ELR (cell line): Measurements from ENCODE around the gene MMP15.

ENCODE experiments used
- DNase-seq: peaks from one replicate; pipeline ENCODE4 v3.0.0-alpha.2; 2015; ENCODE audit warnings: low read depth

The MMP15 gene

GRCh38 chr16:57996406-57997175 lies 29.0 kb upstream of the MMP15 start:
- DNase-seq = no peak

- DNase-seq = no peak
Measured at GRCh38 chr16:57997176-57997527, 28.4 kb upstream of the MMP15 start.

GRCh38 chr16:57997528-57998265 lies 27.9 kb upstream of the MMP15 start:
- DNase-seq = no peak

- DNase-seq = peak; percentile 65
Measured at GRCh38 chr16:57998486-57998885, 27.1 kb upstream of the MMP15 start.

DNA sequence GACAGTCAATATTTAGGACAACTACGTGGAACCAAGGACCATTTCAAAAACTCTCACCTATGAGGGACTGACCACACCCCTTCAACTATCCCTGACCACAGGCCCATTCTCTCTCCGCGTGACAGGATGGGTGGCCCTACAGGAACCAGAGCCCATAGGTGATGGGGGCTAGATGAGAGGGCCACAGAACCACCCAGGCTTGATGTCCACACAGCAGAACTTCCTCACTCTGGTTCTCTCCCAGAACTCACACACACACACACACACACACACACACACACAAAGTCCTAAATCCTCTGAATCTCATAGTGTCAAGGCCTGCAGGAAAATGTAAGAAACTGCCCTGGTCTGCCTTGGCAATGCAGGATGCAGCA lies 26.6 kb upstream of the MMP15 start:
- DNase-seq = no peak

- DNase-seq = peak; percentile 63
Measured at GRCh38 chr16:57999366-57999970, 26.1 kb upstream of the MMP15 start.

DNA sequence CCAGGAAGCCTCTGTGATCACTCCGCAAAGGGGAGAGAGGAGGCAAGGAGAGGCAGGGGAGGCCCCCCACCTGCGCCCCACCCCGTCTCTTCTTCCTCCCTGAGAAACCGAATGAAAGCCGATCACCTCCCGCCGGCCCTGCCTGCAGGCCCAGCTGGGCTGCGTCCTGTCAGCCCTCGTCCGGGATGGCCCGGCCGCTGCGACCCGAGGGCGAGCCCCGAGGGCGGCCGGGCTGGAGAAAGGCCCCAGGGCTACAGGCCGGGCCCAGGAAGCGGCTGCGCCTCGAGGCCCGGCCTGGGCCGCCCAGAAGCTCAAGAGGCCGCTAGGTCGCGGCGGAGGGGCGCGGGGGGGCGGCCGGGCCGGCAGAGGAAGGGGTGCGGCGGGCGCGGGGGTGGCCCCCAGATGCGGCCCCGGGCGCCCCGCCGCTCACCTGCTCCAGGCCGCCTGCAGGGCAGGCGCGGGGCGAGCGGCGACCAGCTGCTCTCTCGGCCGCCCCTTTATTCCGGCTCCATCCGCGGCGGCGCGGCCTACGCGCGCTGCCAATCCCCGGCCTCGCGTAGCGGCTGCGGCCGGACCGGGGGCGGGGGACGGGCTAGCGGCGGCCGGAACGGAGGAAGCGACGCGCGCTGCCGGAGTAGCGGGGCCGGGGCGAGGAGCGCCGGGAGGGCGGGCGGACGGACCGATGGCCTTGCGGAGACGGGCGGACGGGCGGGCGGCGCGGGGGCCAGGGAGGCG lies 25.4 kb upstream of the MMP15 start, which contains the start of gene ZNF319:
TSS of gene ZNF319 (minus strand) at position 702 of the 735 bp plus-strand sequence. CDS start 2,407 bp downstream, outside the sequence.
- DNase-seq = peak; percentile 45

DNA sequence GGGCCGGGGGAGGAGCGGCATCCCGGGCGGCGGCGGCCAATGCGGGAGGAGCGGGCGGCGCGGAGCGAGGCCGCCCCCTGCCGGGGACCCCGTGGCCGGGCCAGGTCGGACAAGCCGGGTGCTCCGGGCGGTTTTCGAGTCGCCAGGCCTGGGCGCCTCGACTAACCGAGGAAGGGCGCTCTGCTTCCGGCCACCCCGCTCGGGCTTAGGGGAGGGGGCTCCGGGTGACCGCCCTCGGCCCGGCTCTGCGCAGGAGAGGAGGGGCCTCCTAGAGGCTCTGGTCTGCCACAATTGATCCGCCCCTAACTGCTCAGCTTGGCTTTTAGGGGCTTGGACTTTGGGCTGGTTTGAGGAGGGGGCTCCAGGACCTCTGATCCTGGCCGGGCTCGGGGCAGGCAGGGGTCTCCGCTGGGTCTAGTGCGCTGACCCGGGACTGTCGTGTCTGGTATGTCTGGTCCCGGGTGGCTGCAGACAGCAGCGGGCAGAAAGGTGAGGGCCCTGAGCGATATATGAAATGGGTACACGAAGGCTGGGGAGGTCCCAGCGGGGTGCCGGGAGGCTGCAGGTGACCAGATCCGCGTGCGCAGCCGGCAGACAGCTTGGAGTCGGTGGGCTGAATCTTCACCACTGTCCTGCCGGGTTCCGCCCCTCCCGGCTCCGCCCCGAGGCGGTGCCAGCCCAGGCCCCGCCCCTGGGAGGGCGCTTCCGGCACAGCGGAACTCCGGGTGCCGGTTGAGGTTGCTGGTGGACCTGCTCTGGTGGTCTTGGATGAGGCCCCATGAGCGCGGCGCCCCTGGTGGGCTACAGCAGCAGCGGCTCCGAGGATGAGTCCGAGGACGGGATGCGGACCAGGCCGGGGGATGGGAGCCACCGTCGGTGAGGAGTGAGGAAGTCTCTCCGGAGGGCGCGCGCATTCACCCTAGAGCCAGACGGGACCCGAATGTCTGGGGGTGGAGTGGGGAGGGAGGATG lies 24.6 kb upstream of the MMP15 start, which contains the start of gene USB1:
TSS of gene USB1 (plus strand) at position 702 of the 971 bp plus-strand sequence. CDS start at position 779, 77 bp downstream.
- DNase-seq = peak; percentile 91

DNA sequence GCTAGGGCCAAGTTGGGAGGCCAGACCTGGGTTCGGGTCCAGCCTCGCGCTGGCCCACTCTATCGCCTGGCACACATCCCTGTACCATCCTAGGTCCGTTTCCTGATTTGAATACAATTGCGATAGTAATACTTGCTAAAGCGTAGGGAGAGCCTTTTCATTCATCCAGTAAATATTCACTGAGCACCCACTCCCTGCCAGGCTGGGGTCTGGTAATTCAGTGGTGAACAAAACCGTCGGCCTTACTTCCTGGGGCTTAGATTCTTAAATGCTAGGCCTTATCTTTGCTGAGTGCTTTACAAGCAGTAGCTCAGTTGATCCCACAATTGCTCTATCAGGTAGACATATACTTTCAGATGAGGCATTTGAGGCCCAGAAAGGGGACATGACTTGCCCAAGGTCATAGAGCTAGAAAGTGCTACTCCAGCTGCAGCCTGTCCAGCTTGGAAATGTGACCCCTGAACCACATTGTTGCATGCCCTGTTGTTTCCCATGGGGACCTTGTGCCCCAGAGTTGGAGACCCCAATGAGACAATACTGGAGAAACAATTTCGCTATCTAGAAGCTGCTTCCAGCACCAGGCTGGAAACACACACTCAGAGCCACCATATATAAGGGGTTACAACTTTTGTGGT lies 23.7 kb upstream of the MMP15 start:
- DNase-seq = no peak

- no peak for DNase-seq
Measured at GRCh38 chr16:58002416-58002800, 23.1 kb upstream of the MMP15 start.

DNA sequence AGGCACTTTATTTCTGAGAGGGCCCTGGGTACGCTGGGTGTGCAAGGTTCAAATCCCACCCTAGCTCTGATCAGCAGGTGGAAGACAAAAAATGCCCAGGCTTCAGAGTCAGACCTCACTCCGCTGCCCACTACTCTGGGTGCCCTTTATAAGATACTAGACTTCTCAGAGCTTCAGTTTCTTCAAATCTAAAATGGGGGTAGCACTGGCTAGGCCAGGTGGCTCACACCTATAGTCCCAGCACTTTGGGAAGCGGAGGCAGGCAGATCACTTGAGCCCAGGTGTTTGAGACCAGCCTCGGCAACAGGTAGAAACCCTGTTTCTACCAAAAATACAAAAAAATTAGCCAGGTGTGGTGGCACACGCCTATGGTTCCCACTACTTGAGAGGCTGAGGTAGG lies 22.6 kb upstream of the MMP15 start:
- DNase-seq = no peak

- DNase-seq = peak; percentile 51
Measured at GRCh38 chr16:58004736-58005135, 20.8 kb upstream of the MMP15 start.

GRCh38 chr16:58009856-58010416 lies 15.6 kb upstream of the MMP15 start:
- no peak for DNase-seq

DNA sequence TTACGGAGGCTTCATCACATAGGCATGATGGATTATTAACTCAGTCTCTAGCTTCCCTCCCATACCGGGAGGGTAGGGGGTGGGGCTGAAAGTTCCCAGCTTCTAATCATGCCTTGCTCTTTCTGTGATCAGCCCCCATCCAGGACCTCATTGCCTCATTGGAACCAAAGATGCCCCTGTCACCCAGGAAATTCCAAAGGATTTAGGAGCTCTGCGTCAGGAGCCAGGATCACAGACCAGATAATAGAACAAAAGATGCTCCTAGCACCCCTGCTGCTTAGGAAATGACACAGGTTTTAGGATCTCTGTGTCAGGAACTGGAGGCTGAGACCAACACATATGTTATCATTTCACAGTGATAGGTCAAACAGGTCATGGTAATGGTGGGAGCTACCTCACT lies 14.7 kb upstream of the MMP15 start:
- peak; percentile 54 for DNase-seq

DNA sequence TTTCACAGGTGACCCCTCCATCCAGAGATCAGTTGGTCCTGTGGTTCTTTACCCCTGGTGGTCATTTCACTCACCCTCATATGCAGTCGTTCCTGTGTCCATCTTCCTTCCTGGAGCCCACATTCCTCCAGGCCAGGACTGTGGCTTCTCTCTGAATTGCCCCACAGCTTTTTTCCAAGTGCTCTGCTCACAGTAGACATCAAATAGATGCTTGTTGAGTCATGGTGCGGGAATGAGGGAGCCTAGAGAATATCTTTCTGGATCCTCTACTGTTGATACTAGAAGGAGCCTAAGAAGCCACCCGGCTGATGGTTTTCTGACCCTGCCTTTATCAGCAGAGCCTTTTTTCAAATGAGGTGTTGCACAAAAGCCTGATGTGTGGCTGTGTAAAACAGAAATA lies 13.9 kb upstream of the MMP15 start:
- DNase-seq = peak; percentile 94

- DNase-seq = no peak
Measured at GRCh38 chr16:58012481-58012880, 13.1 kb upstream of the MMP15 start.

- no peak for DNase-seq
Measured at GRCh38 chr16:58013201-58013956, 12.2 kb upstream of the MMP15 start.

GRCh38 chr16:58016840-58017446 lies 8.6 kb upstream of the MMP15 start:
- no peak for DNase-seq

- no peak for DNase-seq
Measured at GRCh38 chr16:58018803-58019202, 6.8 kb upstream of the MMP15 start.
